GM23248 (cell line): Measurements from ENCODE around the gene ZC3H12C.

Experiments used
- EZH2 ChIP-seq: fragments of 200-600 bp; sonication (generic); IDR thresholded peaks from 2 replicates; pipeline ENCODE4 v1.6.1; 2018; ENCODE audit warnings: antibody characterized with exemption, mild to moderate bottlenecking; ENCODE audit not compliant: insufficient read depth, poor library complexity, severe bottlenecking
- EZH2phosphoT487 ChIP-seq: fragments of 200-600 bp; sonication (generic); IDR thresholded peaks from 2 replicates; pipeline ENCODE4 v1.6.1; 2018; ENCODE audit warnings: antibody characterized with exemption, moderate library complexity, mild to moderate bottlenecking, low read depth; ENCODE audit not compliant: insufficient read depth

- no peak for TF ChIP-seq EZH2
- no peak for TF ChIP-seq EZH2phosphoT487
Measured at GRCh38 chr11:110072930-110073329, 20.3 kb upstream of the ZC3H12C start.
